ENCODE measurements around the gene PLA1A.

PLA1A gene

DNA sequence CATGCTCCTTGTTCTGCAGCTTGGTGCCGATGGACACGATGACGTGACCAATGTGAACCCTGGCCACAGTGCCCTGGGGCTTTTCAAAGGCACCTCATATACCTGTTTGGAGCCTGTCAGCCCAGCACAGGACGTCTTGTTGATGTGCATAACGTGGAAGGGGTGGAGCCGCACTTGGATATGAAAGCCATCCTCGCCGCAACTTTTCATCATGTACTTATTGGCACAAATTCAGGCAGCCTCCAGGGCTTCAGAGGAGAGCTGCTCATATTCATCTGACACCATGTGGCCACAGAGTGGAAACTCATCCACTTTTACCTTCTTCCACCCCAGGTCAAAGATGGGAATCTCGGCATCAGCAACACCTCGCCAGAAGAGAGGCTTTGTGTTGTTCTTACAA, 38.0 kb downstream of the PLA1A start:
- Mint-ChIP-seq H3K4me1 (peaks cover 39% of the 10 kb centered on the region), H3K4me3 (no peak overlapping the region)

DNA sequence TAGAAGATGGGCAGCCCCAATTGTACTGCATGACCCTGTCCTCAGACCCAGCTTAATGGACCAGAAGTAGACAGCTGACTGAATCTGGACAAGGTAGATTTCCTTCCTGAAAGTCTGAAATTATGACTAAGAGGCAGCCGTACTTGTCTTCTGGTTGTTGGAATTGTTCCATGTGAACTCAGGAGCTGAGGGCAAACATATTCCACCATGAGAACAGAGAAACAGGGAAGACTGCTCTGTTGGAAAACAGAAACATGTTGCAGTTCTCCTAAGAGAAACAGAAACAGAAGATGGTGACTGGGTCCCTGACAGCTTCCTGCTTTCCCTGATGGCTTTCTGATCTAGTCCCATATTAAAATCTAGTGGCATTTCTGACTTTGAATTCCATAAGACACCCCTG, 38.6 kb downstream of the PLA1A start:
- Mint-ChIP-seq H3K27ac (no peak overlapping the region), H3K4me1 (peaks cover 35% of the 10 kb centered on the region), H3K9me3 (peaks cover 3% of the 10 kb centered on the region), H3K4me3 (no peak overlapping the region), H3K36me3 (peaks cover 27% of the 10 kb centered on the region)
- DNase-seq (ENCODE audit: low spot score in 2 of 2) = no peak
- ATAC-seq = no peak

More for the DNA sequence above, 38.0 kb downstream of the PLA1A start:
- no peak overlapping the region for H3K27ac Mint-ChIP-seq
- peaks cover 3% of the 10 kb centered on the region for H3K9me3 Mint-ChIP-seq
- ATAC-seq (no peak), DNase-seq (ENCODE audit: low spot score in 2 of 2) (no peak)
- peaks cover 22% of the 10 kb centered on the region for H3K36me3 Mint-ChIP-seq

DNA sequence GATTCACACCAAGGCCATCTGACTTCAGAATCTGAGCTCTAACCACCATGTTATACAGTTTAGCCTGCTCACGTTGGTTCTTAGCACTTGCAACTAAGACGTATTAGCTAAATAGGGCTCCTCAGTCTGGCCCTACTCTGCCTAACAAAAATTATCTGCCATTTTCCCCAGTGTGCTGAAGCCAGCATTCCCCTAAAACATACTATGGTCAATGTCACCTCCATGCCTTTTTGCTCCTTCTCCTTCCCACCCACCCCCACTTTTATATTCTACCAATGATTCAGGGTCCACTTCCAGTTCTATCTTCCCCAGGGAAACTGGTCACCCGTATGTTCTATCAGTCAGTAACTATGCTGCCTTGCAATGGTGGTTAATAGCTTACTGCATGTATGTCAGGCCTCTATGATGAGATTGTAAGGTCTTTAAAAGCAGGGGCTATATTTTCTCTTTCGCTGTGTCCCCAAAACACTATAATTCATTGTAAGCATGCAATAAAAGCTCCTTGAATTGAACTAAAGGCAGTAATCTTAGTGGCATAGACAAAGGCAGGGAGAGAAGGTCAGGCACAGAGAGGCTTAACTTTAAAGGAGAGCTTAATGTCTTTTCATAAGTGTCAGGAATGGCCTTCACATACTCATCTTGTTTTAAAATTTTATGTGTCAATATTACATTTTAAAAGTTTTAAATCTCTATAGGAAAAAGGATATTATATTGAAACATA, 39.4 kb downstream of the PLA1A start:
- Mint-ChIP-seq H3K4me3 (no peak overlapping the region), H3K27ac (peak overlapping the region; percentile 99), H3K36me3 (peaks cover 27% of the 10 kb centered on the region), H3K4me1 (peaks cover 35% of the 10 kb centered on the region), H3K9me3 (peaks cover 3% of the 10 kb centered on the region)
- no peak for ATAC-seq
- no peak for DNase-seq (ENCODE audit: low spot score in 2 of 2)

DNA sequence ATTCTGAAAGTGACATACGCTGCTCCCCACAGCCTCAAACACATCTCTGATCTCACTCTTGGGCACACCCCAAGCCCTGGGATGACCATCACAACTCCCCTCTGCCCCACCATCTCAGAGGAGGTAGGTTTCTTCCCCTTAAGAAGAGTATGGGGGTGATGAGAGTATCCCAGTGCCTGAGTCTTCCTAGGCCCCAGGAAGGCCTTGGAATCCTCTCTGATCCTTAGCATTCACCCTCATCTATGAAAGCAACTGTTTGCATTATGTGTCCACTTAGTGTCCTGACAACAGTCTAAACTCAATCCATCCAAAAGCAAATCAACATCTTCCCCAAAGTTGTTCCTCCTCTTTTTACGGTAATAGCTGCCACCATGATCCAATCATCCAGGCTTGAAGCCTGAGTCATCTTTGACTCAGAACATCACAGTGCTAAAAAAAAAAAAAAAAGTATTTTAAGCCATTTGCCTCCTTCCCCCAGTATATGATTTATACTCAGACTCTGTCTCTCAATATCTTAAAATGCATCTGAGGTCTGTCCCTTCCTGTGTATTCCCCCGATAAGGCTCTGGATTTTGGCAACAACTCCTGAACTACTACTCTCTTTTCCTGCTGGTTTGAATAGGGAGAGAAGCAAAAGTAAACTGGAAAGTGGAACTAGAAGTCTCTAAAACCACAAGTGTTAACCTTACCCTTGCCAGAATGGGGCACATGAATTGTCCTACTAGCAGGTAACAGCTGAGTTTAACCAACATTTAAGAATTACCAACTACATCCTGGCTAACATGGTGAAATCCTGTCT, 40.2 kb downstream of the PLA1A start:
- Mint-ChIP-seq H3K36me3 (peaks cover 27% of the 10 kb centered on the region), H3K4me1 (peaks cover 44% of the 10 kb centered on the region), H3K27ac (peak overlapping the region; percentile 99), H3K4me3 (peak overlapping the region; percentile 67), H3K9me3 (peaks cover 3% of the 10 kb centered on the region)
- ATAC-seq = peak; percentile 47
- peak in 1 of 2 donors; percentile 58 for DNase-seq (ENCODE audit: low spot score in 2 of 2)

DNA sequence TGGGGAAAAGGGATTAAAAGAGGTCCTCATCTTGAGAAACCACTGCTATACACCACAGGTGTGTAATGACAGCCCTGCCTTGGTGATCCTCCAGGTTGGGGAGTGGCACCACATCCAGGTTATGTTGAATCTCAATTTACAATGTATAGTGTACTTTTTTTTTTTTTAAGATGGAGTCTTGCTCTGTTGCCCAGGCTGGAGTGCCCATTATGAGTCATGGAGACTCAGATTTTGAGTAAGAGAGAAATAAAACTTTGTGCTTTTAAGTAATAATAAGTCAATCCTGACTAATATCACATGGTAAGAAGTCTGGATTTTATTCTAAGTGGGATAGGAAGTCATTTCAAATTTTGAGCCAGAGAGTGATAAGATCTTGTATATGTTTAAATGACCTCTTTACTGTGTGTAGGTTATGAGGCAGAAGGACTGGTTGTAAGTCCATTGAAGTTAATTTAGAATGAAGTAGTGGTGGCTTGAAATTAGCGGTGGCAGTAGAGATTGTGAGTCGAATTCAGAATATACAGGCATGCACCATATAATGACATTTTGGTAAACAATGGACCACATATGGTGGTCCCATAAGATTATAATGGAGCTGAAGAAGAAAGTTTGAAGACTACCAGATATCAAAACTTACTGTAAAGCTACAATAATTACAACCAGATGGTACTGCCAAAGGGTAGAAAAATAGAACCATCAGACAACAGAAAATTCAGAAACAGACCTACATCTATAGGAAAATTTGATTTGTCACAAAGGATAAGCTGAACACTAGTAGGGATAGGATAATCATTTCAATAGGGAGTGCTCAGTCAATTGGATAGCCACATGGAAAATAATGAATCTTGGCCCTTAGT, 42.0 kb downstream of the PLA1A start:
- DNase-seq (ENCODE audit: low spot score in 2 of 2) = peak in 1 of 2 donors; percentile 67
- ATAC-seq = peak; percentile 62
- Mint-ChIP-seq H3K27ac (peak overlapping the region; percentile 99), H3K4me1 (peaks cover 53% of the 10 kb centered on the region), H3K4me3 (peak overlapping the region; percentile 67), H3K36me3 (peaks cover 27% of the 10 kb centered on the region), H3K9me3 (peaks cover 3% of the 10 kb centered on the region)

DNA sequence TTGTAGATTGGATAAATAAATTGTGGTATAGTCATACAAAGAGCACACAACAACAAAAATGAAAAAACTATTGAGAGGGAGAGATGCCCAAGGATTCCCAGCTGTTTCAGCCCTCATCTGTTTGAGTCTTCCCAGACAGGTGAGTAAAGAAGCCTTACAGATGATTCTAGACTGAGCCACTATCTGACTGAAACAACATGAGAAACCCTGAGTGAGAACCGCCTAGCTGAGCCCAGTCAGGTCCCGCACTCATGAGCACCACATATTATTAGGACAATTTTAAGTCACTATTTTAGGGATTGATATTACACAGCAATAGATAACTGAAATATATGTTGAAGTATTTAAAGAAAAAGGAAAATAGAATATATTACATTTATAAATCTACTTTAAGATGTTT, 43.7 kb downstream of the PLA1A start:
- Mint-ChIP-seq H3K27ac (no peak overlapping the region), H3K36me3 (peaks cover 27% of the 10 kb centered on the region), H3K9me3 (peaks cover 3% of the 10 kb centered on the region), H3K4me3 (no peak overlapping the region), H3K4me1 (peaks cover 53% of the 10 kb centered on the region)
- no peak for ATAC-seq
- DNase-seq (ENCODE audit: low spot score in 2 of 2) = no peak

DNA sequence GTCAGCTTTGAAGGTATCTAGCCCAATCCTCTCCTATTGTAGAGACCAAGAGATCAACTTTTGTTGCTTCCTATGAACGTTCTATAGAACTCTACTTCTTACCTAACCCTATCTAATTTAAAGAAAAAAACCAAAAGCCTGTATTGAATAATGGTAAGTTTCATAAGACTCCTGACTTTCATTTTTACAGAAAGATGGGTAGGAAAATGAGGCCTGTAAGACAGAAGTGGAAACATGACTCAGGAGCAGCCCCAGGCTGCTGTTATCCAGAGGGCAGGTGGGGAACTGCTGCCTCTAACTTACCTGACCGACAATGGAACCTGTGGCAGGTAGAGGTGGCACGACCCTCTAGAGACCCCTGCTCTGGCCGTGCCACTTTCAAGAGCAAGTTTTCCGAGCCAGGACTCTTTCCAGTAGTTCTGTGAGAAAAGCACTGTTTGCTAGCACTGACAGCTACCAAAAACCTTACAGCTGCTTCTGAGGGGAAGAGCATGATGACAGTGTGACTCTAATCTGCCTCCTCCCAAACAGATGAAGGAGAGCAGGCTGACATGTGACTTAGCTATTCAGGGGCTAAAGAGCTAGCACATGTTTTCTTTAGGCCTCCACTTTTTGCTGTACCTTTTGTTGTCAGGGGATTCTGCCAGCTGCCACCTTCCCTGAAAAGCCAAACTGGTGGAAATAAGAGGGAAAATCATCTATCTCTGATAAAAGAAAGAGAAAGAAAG, 45.2 kb downstream of the PLA1A start:
- peaks cover 43% of the 10 kb centered on the region for H3K4me1 Mint-ChIP-seq
- peak overlapping the region; percentile 46 for H3K27ac Mint-ChIP-seq
- H3K36me3 Mint-ChIP-seq = peaks cover 27% of the 10 kb centered on the region
- H3K9me3 Mint-ChIP-seq = peaks cover 3% of the 10 kb centered on the region
- ATAC-seq = peak; percentile 27
- no peak for DNase-seq (ENCODE audit: low spot score in 2 of 2)
- no peak overlapping the region for H3K4me3 Mint-ChIP-seq

DNA sequence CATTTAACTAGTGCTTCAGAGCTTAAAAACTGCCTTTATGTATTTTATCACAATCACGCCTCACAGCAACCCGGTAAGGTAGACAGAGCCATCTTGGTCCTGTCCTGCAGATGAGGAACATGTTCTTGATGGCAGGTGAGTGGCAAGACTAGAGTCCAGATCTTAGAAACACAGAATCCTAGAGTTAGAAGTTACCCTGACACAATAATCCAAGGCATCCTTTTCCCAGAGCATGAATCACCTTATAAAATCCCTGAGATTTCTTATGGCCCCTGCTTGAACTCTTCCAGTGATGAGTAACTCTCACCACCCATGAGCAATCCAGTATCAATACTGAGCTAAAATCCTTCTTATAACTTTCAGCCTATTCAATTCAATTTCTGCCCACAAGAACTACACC, 45.8 kb downstream of the PLA1A start:
- no peak for DNase-seq (ENCODE audit: low spot score in 2 of 2)
- no peak for ATAC-seq
- Mint-ChIP-seq H3K9me3 (peaks cover 3% of the 10 kb centered on the region), H3K27ac (peak overlapping the region; percentile 46), H3K4me3 (no peak overlapping the region), H3K4me1 (peaks cover 37% of the 10 kb centered on the region), H3K36me3 (peaks cover 22% of the 10 kb centered on the region)

DNA sequence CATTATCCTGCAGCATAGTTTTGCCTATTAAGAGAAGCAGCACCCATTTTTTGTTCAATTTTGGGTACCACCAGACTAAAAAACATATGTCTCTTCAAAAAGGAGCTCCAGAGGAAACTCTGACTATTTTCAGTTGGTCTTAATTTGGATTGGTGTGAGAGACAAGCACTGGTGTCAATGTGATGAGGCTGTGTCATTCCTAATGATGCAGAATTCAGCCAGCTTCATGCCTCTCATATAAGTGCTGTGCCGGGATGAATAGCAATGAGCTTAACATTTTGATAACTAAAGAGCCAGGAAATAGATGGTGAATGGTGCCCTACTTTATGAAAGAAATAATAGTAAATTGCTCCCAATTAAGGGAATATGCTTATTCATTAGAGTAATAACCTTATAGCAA, 46.8 kb downstream of the PLA1A start:
- Mint-ChIP-seq H3K4me1 (peaks cover 28% of the 10 kb centered on the region), H3K27ac (no peak overlapping the region), H3K9me3 (peaks cover 3% of the 10 kb centered on the region), H3K4me3 (no peak overlapping the region), H3K36me3 (peaks cover 12% of the 10 kb centered on the region)
- ATAC-seq = no peak
- DNase-seq (ENCODE audit: low spot score in 2 of 2) = no peak

DNA sequence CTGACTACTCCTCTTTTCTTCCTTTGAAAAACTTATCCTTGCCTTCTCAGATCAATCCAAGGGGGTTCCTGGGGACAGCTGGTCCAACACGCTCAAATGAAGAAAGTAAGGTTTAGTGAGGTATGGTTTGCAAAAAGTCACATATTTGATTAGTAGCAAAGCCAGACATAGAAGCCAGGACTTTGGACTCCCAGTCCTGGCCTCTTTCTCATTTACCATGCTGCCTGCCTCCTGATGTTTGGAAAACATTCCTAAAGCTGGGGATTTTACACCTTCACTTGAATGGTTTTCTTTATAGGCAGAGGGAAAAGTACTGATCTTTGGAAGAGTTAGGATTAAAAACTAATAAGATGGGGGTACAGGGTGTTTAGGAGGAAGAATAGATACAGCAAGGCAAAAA, 48.1 kb downstream of the PLA1A start:
- H3K4me3 Mint-ChIP-seq = no peak overlapping the region
- no peaks in the 10 kb centered on the region for H3K9me3 Mint-ChIP-seq
- no peak for ATAC-seq
- H3K4me1 Mint-ChIP-seq = peaks cover 18% of the 10 kb centered on the region
- peaks cover 4% of the 10 kb centered on the region for H3K36me3 Mint-ChIP-seq
- no peak for DNase-seq (ENCODE audit: low spot score in 2 of 2)
- H3K27ac Mint-ChIP-seq = no peak overlapping the region

DNA sequence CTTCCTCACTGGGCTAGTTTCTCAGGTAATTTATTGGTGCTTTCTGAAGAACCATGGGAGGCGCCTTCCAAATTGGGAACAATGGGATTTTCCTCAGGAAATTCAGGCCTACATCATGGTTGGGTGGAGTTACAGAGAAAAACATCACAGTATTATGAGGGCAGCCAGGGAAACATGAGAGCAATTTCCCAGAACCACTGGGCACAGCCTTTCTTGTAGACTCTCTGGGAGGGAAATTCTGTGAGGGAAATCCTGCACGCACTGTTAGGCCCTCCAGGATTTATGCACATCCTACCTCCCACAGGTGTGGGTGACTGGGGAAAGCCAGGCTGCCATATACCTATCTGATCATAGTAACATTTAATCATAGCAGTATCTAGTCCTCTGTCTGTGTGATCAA, 49.5 kb downstream of the PLA1A start:
- H3K4me3 Mint-ChIP-seq = no peak overlapping the region
- DNase-seq (ENCODE audit: low spot score in 2 of 2) = no peak
- ATAC-seq = no peak
- no peak overlapping the region for H3K27ac Mint-ChIP-seq
- no peaks in the 10 kb centered on the region for H3K9me3 Mint-ChIP-seq
- H3K4me1 Mint-ChIP-seq = peaks cover 16% of the 10 kb centered on the region
- no peaks in the 10 kb centered on the region for H3K36me3 Mint-ChIP-seq

DNA sequence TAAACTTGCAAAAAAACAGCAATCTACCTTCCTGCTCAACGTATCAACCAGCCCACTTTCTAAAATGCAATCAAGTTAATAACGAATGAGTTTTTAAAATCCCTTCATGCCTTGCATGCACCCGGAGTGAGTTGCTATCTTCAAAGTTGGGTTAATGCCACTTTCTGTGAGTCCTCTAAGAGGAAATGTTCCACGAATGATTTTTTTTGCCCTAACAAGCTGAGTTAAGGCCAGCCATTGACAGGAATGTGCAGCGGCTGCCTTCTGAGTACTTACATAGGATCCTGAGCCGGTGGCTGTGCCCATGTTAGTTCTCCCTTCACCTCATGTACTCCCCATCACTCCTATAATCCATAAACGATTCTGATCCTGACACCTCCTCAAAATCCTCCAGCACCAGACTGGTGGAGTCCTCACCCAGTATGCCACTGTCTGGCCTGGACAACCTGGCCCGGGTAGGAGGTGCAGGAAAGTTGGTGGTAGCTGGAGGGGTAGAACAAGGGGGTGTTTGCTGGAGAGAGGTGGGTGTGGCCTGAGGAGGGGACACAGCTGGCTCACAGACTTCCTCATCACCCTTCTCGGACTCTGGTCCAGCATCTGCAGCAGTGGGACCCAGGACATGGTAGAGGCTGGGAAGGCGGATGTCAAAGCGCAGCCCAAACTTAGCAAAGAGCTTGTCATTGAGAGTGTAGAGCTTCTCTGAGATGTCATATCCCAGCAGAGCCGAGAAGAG, 50.3 kb downstream of the PLA1A start:
- Mint-ChIP-seq H3K36me3 (no peaks in the 10 kb centered on the region), H3K4me3 (no peak overlapping the region)

DNA sequence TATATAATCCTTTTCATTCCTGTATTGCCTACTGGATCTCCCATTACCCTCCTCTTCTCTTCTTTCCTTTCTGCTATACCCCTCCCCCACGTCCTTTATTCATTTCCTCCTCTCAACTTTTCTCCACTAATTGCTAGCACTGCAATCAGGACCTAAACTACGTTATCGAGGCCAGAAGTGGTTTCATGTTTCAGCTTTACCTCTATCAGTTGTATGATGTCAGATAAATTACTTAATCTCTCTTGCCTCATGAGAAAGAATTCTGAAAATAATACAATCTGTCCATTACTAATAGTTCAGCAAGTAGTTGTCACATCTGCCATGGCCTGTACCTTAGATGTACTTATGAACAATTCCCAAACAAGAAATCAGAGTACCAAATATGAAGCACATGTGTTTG, 52.1 kb downstream of the PLA1A start:
- Mint-ChIP-seq H3K4me1 (no peaks in the 10 kb centered on the region), H3K4me3 (no peak overlapping the region), H3K27ac (no peak overlapping the region), H3K9me3 (no peaks in the 10 kb centered on the region), H3K36me3 (no peaks in the 10 kb centered on the region)
- DNase-seq (ENCODE audit: low spot score in 2 of 2) = peak in 1 of 2 donors; percentile 2
- ATAC-seq = no peak

More for the DNA sequence above, 50.3 kb downstream of the PLA1A start:
- Mint-ChIP-seq H3K4me1 (peaks cover 8% of the 10 kb centered on the region), H3K9me3 (no peaks in the 10 kb centered on the region), H3K27ac (peak overlapping the region; percentile 10)
- DNase-seq (ENCODE audit: low spot score in 2 of 2) (peak in 1 of 2 donors; percentile 35), ATAC-seq (no peak)

DNA sequence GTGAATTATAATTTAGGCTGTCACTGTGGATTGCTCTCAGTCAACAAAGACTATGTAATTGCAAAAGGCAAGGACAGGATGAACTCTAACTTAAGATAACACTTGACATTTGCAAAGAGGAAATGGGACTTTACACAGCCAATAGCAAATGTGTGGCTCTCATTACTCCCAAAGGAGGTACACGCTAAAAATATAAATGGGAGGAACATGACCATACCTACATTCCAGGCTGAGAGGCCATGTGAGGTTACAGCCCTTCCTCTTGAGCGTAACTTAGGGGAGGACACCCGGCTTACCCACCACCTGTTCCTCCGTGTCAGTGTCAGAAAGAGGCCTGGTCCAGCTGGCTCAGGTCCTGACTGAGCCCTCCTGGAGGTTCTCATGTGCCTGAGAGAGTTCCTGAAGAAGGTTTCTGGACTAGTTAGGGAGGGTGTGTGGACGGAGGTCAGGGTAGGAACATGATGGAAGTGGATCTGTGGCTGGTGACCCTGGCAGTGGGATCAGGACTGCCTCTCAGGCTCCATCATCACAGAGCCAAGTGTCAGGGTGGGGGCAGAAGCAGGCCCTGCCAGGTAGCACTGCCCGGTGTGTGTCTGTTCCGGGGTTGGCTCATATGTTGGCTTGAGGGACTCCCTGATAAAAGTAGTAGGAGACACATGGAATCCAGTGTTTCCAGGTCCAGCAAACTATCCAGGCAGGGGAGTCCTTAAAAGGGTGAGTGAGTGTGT, 54.8 kb downstream of the PLA1A start:
- DNase-seq (ENCODE audit: low spot score in 2 of 2) (no peak), ATAC-seq (no peak)
- H3K4me1 Mint-ChIP-seq = no peaks in the 10 kb centered on the region
- H3K4me3 Mint-ChIP-seq = no peak overlapping the region
- H3K36me3 Mint-ChIP-seq = no peaks in the 10 kb centered on the region
- H3K27ac Mint-ChIP-seq = no peak overlapping the region
- H3K9me3 Mint-ChIP-seq = no peaks in the 10 kb centered on the region

Data from stimulated activated effector memory CD8-positive, alpha-beta T cell treated with anti-CD3 and anti-CD28 coated beads, Interleukin-12 subunit alpha, Interleukin-12 subunit beta, amount 100 ng/mL, for 72 hours (primary cell).